GM10847 (cell line): ENCODE data around the gene REC114.

Source experiments
- POLR2A ChIP-seq: IDR thresholded peaks from 2 replicates; pipeline ENCODE4 v1.6.1; 2011; ENCODE audit not compliant: insufficient read length; ENCODE audit errors: extremely low read depth

Gene REC114

GRCh38 chr15:73560501-73561117 is 117.6 kb downstream of the REC114 start:
- TF ChIP-seq POLR2A = no peak

GRCh38 chr15:73564255-73564654 is 121.3 kb downstream of the REC114 start:
- no peak for TF ChIP-seq POLR2A

GRCh38 chr15:73567020-73567419 is 124.1 kb downstream of the REC114 start:
- no peak for TF ChIP-seq POLR2A

DNA sequence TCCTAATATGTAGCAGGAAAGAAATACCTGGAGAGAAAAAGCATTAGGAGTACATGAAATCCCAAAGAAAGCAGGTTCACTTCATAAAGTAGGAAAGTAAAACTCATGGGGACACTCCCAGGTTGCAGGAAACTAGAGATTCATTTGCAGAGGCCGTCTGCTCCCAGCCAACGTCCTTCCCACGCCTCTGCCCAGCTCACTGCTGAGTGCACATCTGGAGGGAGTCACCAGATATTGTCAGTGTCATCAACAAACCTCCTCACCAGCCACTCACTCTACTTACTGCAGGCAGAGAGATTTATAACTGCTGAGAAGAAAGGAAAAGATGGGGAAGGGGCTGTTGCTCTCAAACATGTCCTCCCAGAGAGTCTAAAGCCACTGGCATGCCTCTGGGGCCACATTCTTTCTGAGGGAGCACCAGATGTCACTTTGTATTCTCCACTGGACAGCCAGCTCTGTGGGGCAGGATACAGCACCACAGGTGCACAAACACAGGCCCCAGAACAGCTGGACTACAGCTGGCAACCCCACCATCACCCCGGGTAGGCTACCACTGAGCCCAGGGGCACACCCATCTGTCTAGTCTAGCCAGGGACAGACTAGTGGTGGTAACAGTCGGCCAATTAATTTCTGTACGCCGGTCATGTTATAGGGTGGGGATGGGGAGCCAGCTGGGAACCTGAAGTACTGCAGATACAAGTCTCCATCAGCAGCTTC is 125.8 kb downstream of the REC114 start:
- no peak for TF ChIP-seq POLR2A

GRCh38 chr15:73569361-73569760 is 126.4 kb downstream of the REC114 start:
- TF ChIP-seq POLR2A = no peak

GRCh38 chr15:73570355-73571032 is 127.5 kb downstream of the REC114 start:
- no peak for TF ChIP-seq POLR2A

GRCh38 chr15:73571346-73571745 is 128.4 kb downstream of the REC114 start:
- TF ChIP-seq POLR2A = no peak

DNA sequence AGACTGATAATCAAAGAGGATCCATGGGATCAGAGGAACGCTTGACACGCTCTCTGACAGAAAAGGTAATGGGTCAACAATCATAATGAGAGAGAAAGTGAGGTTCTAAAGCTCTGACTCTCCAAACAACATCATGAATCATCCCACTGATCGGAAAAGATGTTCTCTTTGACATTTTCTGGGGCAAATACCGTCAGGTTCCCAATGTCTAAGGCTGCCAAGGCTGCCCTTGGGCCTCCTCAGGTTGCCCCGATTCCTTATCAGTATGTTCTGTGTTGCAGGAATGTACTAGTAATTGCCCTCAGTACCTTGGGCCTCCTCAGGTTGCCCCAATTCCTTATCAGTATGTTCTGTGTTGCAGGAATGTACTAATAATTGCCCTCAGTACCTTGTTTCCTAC is 129.3 kb downstream of the REC114 start:
- no peak for TF ChIP-seq POLR2A

DNA sequence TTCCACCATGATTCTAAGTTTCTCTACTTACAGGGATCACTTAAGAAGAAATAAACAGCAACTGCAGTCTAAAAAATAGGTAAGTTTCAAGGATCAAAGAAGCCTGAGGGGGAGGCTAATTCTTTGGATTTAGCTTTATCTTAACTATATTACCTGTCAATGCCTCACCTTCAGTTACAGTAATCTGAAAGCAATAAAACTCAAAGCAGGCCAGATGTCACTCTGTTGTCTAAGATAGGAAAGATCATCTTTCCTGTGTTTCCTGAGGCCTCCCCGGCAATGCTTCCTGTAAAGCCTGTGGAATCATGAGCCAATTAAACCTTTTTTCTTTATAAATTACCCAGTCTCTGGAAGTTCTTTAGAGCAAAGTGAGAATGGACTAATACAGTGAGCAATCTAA is 130.1 kb downstream of the REC114 start:
- TF ChIP-seq POLR2A = no peak

DNA sequence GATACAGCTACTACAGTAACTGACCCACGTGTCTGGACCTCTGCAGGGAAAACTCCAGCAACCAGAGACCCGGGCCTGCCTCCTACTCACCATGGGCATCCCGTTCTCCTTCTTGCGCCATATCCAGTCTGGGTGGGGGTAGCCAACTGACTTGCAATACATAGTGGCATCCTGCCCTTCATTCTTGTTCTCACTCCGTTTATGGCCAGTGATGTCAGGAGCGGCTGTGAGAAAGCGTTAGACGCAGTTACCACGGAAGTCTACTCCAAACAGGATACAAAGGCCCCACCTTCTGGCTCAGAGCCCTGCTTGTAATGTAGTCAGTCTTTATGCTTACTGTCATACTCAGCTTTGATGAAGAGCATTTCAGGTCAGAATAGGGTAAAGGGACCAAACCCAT is 130.6 kb downstream of the REC114 start:
- TF ChIP-seq POLR2A = no peak

GRCh38 chr15:73575636-73576247 is 132.8 kb downstream of the REC114 start:
- TF ChIP-seq POLR2A = no peak

- no peak for TF ChIP-seq POLR2A
These were observed 135.1 kb downstream of the REC114 start for GRCh38 chr15:73578026-73578425.

GRCh38 chr15:73582851-73583379 is 140.0 kb downstream of the REC114 start:
- no peak for TF ChIP-seq POLR2A

- TF ChIP-seq POLR2A = no peak
These were observed 140.6 kb downstream of the REC114 start for GRCh38 chr15:73583544-73583943.

GRCh38 chr15:73584699-73585420 is 141.9 kb downstream of the REC114 start:
- no peak for TF ChIP-seq POLR2A
